Activated naive CD4-positive, alpha-beta T cell treated with anti-CD3 and anti-CD28 coated beads, Interleukin-2, amount 50 U/mL, for 72 hours (primary cell): ENCODE results near the gene NANOS2. TPM values are rescaled to one million over a fixed set of nuclear protein-coding genes. Genes with fewer than 3 reads are reported as not detected.
"Not testable (repeated sequence)": the region's sequence is repeated elsewhere in the genome, so short reads cannot be mapped to it uniquely, and the experiment has no call there.

Experiments
- ATAC-seq, 2 donors: fragments of 150-1000 bp; cut with Tn5 transposase; 2 replicates each; pipeline ENCODE4 v1.10.0; 2021; ENCODE audit warnings: mild to moderate bottlenecking in 2 of 2, moderate library complexity in 2 of 2
- DNase-seq, 2 donors: peaks; one replicate each; pipeline ENCODE4 v3.0.0; 2021 to 2022; ENCODE audit warnings: low spot score in 2 of 2
- H3K27ac Mint-ChIP-seq, 2 donors: one replicate each; pipeline ENCODE4 v1.8.0; 2022; ENCODE audit warnings: mild to moderate bottlenecking in 2 of 2, mixed read lengths in 2 of 2
- H3K36me3 Mint-ChIP-seq, 2 donors: one replicate each; pipeline ENCODE4 v1.8.0; 2022; ENCODE audit warnings: mixed read lengths in 2 of 2
- H3K9me3 Mint-ChIP-seq, 2 donors: one replicate each; pipeline ENCODE4 v1.8.0; 2022; ENCODE audit warnings: mixed read lengths in 2 of 2
- total RNA-seq, 2 donors: library from RNA; stranded (reverse); gene quantifications; one replicate each; pipeline ENCODE4 v1.2.3, GENCODE V29; 2022

NANOS2 gene
- total RNA-seq, 2 donors from 2014 or later, result not detected

- Mint-ChIP-seq H3K36me3 (no peaks in the 10 kb centered on the region), H3K27ac (no peak overlapping the region), H3K9me3 (no peaks in the 10 kb centered on the region)
- ATAC-seq (no peak), DNase-seq (no peak)
These were observed 41.3 kb downstream of the NANOS2 start for GRCh38 chr19:45873219-45873772.

GRCh38 chr19:45872095-45872919, 42.3 kb downstream of the NANOS2 start:
- Mint-ChIP-seq H3K9me3 (no peaks in the 10 kb centered on the region), H3K36me3 (no peaks in the 10 kb centered on the region), H3K27ac (no peak overlapping the region)
- no peak for ATAC-seq
- no peak for DNase-seq

- H3K9me3 Mint-ChIP-seq, result no peaks in the 10 kb centered on the region
- DNase-seq (no peak), ATAC-seq (no peak)
- H3K36me3 Mint-ChIP-seq, result no peaks in the 10 kb centered on the region
- no peak overlapping the region for H3K27ac Mint-ChIP-seq
These were observed 43.8 kb downstream of the NANOS2 start for GRCh38 chr19:45870798-45871197.

GRCh38 chr19:45867241-45867640, 47.3 kb downstream of the NANOS2 start:
- H3K27ac Mint-ChIP-seq, H3K9me3 Mint-ChIP-seq, ATAC-seq, DNase-seq: not testable (repeated sequence)
- H3K36me3 Mint-ChIP-seq, result peaks cover 4 to 11% of the 10 kb centered on the region in 2 donors

GRCh38 chr19:45866400-45867176, 48.0 kb downstream of the NANOS2 start:
- Mint-ChIP-seq H3K36me3 (peaks cover 4 to 14% of the 10 kb centered on the region in 2 donors), H3K9me3 (no peaks in the 10 kb centered on the region), H3K27ac (no peak overlapping the region)
- DNase-seq (no peak), ATAC-seq (no peak)

DNA sequence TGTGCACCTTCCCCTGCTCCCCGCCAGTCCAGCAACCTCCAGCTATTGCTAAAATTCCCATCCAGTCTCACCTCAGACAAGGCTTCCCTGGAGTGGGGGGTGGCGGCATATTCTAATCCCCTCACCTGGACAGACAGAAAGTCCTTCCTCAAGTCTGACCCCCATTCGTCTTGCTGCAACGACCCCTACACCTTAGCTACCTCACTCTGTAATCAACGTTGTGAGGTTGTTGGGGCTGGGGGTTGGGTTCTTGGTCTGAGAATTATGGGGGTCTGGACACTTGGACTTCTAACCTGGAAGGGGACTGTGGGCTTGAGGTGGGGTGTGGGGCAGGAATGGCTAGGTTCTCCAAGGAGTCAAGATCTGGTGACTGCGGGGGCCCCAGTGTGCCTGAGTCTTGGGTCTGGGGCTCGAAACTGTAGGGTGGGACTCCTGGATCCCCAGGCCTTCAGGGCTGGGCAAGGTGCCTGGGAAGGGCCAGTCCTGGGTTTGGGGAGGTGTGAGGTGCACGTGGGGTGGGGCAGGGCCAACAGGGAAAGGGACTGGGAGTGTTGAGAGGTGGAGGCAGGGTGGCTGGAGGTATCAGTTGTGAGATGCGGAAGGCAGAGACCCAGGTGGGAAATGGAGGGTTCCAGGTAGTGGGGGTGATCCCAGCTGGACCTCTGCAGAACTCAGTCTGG, 49.2 kb downstream of the NANOS2 start:
- Mint-ChIP-seq H3K9me3 (no peaks in the 10 kb centered on the region), H3K27ac (no peak overlapping the region), H3K36me3 (peaks cover 4 to 14% of the 10 kb centered on the region in 2 donors)
- ATAC-seq (no peak), DNase-seq (no peak)

DNA sequence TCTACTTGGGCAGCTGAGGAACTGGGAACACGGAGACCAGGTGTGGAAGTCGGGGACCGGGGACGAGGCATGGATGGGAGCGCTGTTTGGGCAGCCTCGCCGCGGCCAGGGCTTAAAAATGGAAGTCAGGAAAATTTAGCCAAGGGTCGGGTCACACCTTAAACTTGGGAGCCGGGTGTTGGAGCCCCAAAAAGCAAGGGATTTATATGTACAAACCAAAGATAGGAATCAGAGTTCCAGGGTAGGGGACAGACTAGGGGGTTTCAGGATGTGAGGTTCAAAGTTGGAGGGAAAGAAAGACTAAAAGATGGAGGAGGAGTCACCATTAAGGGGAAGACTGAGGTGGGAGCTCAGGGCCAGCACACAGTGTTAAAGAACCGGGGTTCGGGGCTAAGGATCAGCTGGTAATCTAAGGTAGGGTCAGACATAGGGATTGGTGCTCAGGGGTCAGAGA, 49.9 kb downstream of the NANOS2 start:
- ATAC-seq, result no peak

DNA sequence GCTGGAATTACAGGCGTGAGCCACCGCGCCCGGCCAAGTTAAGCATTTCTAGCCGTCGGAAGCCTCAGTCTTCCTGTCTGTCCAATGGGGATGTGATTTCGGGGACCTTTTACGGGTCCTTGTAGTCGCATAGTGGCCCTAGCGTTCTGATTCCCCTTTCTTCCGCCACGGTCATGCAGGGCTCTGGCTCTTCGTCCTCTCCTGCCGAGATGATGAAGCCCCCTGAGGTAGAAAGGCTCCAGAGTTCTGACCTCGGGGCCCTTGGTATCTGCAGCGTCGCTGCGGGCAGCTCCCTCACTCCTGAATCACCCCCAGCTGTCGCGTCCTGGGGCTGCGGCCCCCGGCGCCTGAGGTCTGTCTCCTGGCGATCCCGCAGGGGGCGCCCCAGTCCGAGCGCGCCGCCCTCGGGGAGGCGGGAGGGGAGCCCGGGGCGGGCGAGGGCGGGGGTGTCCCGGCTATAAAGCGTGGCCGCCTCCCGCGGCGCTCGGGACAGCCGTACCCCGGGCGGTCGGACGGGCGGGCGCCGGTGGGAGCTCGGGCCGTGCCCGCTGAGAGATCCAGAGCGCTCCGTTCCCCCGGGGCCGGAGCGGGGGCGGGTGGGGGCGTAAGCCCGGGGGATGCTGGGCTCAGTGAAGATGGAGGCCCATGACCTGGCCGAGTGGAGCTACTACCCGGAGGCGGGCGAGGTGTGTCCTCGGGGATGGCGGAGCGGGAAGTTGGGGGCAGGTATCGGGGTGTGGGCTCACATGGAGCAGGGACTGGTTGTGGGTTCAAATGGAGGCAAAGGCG, 50.5 kb downstream of the NANOS2 start, which contains the start of gene FOXA3:
FOXA3 (plus strand) TSS at position 487 of the 789 bp plus-strand sequence; CDS start at position 618, 131 bp downstream.
- Mint-ChIP-seq H3K36me3 (peaks cover 4 to 14% of the 10 kb centered on the region in 2 donors), H3K27ac (peak within 1 kb of the TSS; percentile 92 to 95), H3K9me3 (no peaks in the 10 kb centered on the region)
- DNase-seq (peak; percentile 79 to 81), ATAC-seq (peak; percentile 53 to 55)

More for the DNA sequence above, 49.9 kb downstream of the NANOS2 start:
- Mint-ChIP-seq H3K36me3 (peaks cover 4 to 14% of the 10 kb centered on the region in 2 donors), H3K9me3 (no peaks in the 10 kb centered on the region), H3K27ac (no peak overlapping the region)
- no peak for DNase-seq

GRCh38 chr19:45863335-45863839, 51.2 kb downstream of the NANOS2 start:
- H3K36me3 Mint-ChIP-seq, result peaks cover 4 to 20% of the 10 kb centered on the region in 2 donors
- no peaks in the 10 kb centered on the region for H3K9me3 Mint-ChIP-seq
- H3K27ac Mint-ChIP-seq, result peak overlapping the region; percentile 92 to 95
- no peak for DNase-seq
- no peak for ATAC-seq

Other genes with a start within 250 kb of the NANOS2 start
- 10 to 100 TPM in 1 of 2 donors, 1 to 10 TPM in 1; 7.0 to 15.7 TPM for gene GIPR, start 246.6 kb downstream of the NANOS2 start, total RNA-seq
- 100 to 1,000 TPM; 755 to 839 TPM for gene SNRPD2, start 222.8 kb downstream of the NANOS2 start, total RNA-seq
- gene QPCTL, start 222.1 kb downstream of the NANOS2 start, total RNA-seq, result 10 to 100 TPM; 21.0 to 30.6 TPM
- 10 to 100 TPM; 40.1 to 47.9 TPM for gene FBXO46, start 183.9 kb downstream of the NANOS2 start, total RNA-seq
- gene MEIOSIN, start 181.3 kb downstream of the NANOS2 start, total RNA-seq, result under 1 TPM in 1 of 2 donors, not detected in 1; 0.48 TPM
- gene SIX5, start 145.5 kb downstream of the NANOS2 start, total RNA-seq, result 1 to 10 TPM; 2.7 to 4.3 TPM
- gene DMPK, start 132.3 kb downstream of the NANOS2 start, total RNA-seq, result 10 to 100 TPM; 11.1 to 13.8 TPM
- 10 to 100 TPM; 20.4 to 20.5 TPM for gene DMWD, start 121.9 kb downstream of the NANOS2 start, total RNA-seq
- under 1 TPM; 0.14 to 0.39 TPM for gene RSPH6A, start 99.5 kb downstream of the NANOS2 start, total RNA-seq
- 100 to 1,000 TPM in 1 of 2 donors, 10 to 100 TPM in 1; 85.8 to 118 TPM for gene SYMPK, start 51.6 kb downstream of the NANOS2 start, total RNA-seq
- gene FOXA3, start 50.5 kb downstream of the NANOS2 start, total RNA-seq, result 1 to 10 TPM in 1 of 2 donors, under 1 TPM in 1; 0.46 to 1.3 TPM
- gene IRF2BP1, start 28.6 kb downstream of the NANOS2 start, total RNA-seq, result 10 to 100 TPM; 14.9 to 15.6 TPM
- gene MYPOP, start 12.2 kb downstream of the NANOS2 start, total RNA-seq, result 1 to 10 TPM; 8.3 to 9.1 TPM
- gene NOVA2, start 59.1 kb upstream of the NANOS2 start, total RNA-seq, result under 1 TPM in 1 of 2 donors, not detected in 1; 0.08 TPM
- gene CCDC61, start 80.7 kb upstream of the NANOS2 start, total RNA-seq, result 10 to 100 TPM; 29.3 to 34.4 TPM
- gene PGLYRP1, start 108.3 kb upstream of the NANOS2 start, total RNA-seq, result not detected
- not detected for gene IGFL4, start 126.2 kb upstream of the NANOS2 start, total RNA-seq
- gene IGFL3, start 209.9 kb upstream of the NANOS2 start, total RNA-seq, result not detected
- gene IGFL2, start 233.5 kb upstream of the NANOS2 start, total RNA-seq, result 1 to 10 TPM in 1 of 2 donors, not detected in 1; 1.0 TPM